NCI-H2196 treated with DMSO at 0.1 percent for 48 hours (cell line): ENCODE data around the gene TMEM191C.
"Not testable (repeated sequence)": the region's sequence is repeated elsewhere in the genome, so short reads cannot be mapped to it uniquely, and the experiment has no call there.

Experiments
- DNase-seq: peaks from one replicate; lab custom pipeline; 2025; ENCODE audit not compliant: unreplicated experiment; lab: John Stamatoyannopoulos, UW

The TMEM191C gene

DNA sequence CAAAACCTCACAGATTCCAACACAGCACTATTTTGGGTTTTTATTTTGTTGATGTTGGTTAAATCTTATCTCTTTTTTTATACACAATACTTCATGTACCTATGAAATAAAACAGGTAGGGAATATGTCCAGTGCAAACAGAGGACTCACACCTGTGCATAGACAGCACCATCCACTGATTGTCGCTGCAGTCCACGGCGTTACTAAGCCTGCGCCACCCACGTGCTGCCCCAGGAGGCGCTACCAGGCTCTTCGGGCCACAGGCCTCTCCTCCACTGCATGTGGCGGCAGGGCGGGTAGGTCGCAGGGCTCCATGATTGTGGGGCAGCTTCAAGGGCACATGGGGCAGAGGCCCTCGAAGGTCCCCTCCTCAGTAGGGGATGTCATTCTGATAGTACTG lies 5.8 kb downstream of the TMEM191C start:
- DNase-seq, result not testable (repeated sequence)

GRCh38 chr22:21473664-21474063 lies 6.5 kb downstream of the TMEM191C start:
- DNase-seq, result not testable (repeated sequence)

- not testable (repeated sequence) for DNase-seq
Observed at GRCh38 chr22:21484039-21484438, 16.9 kb downstream of the TMEM191C start.

DNA sequence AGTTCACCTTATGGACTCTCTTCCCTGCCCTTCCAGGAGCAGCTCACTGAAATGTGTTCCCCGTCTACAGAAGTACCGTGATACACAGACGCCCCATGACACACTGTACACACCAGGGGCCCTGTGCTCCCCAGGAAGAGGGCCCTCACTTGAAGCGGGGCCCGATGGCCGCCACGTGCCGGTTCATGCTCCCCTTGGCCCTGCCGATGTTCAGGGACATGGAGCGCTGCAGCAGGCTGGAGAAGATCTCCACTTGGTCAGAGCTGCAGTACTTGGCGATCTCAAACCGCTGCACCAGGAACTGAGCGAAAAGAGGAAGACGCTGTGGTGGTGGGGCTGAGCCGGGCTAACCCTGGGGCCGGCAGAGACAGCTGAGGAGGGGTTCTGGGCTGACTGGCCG lies 20.5 kb downstream of the TMEM191C start:
- not testable (repeated sequence) for DNase-seq

DNA sequence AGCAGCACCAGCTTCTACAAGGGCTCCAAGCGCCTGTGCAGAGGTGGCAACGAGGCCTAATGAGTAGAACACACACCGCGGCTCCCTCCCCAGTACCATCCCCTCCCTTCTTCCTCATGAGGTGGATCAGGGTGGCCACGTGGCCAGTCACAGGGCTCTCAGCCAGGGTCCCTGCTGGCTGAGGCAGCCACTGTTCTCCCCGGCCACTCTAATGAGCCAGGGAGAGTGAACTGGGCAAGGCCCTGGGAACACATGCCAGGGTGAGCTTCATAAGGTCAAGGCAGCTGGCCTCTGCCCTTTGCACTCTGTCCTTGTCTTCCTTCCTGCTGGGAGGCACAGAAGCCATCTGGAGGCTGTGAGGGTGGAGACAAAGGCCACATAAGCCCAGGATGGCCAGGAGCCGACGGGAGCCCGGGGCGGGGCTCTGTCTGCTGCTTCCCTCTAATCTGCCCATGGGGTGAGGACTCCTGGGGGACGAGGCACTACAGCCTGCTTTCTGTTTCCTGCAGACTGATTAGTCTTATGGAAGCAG lies 22.0 kb downstream of the TMEM191C start:
- not testable (repeated sequence) for DNase-seq

DNA sequence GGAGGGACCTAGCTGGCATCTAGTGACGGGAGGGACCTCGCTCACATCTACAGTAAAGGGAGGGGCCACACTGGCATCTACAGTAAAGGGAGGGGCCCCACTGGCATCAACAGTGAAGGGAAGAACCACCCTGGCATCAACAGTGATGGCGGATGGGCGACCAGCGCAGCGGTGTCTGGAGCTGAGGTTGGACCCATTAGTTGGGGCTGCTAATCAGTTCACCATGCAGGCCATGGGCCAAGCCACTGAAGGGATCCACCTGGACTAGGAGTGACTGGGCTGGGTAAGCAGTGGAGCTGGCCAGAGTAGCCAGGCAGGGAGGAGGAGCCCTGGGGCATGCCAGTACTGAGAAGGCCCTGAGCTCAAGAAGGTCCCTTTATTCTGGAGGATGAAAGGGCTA lies 23.4 kb downstream of the TMEM191C start:
- DNase-seq, result not testable (repeated sequence)

GRCh38 chr22:21492271-21492670 lies 25.1 kb downstream of the TMEM191C start:
- not testable (repeated sequence) for DNase-seq

- not testable (repeated sequence) for DNase-seq
Observed at GRCh38 chr22:21493789-21494782, 26.9 kb downstream of the TMEM191C start.

- DNase-seq, result not testable (repeated sequence)
Observed at GRCh38 chr22:21497984-21498383, 30.8 kb downstream of the TMEM191C start.

GRCh38 chr22:21498489-21498888 lies 31.3 kb downstream of the TMEM191C start:
- not testable (repeated sequence) for DNase-seq

- not testable (repeated sequence) for DNase-seq
Observed at GRCh38 chr22:21499623-21500506, 32.7 kb downstream of the TMEM191C start.

GRCh38 chr22:21510397-21510796 lies 43.2 kb downstream of the TMEM191C start:
- DNase-seq, result not testable (repeated sequence)

DNA sequence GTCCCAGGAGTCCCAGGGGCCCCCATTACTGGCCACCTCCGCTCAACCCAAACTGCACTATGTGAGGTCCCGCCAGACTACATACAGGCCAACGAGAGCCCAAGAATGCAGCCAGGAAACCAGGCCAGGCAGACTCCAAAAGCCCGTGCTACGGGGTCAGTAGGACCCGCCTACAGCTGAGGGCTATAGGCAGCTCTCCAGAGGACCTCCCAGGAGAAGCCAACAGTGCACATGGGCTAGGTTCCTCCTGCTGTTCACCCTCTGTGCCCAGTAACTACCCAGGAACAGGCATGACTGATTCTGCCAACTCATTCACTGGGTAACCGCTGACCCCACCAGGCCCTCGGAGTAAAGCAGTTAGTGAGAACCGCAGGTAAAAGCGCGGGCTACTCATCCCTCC lies 44.8 kb downstream of the TMEM191C start:
- not testable (repeated sequence) for DNase-seq

GRCh38 chr22:21514117-21514516 lies 46.9 kb downstream of the TMEM191C start:
- DNase-seq, result not testable (repeated sequence)

DNA sequence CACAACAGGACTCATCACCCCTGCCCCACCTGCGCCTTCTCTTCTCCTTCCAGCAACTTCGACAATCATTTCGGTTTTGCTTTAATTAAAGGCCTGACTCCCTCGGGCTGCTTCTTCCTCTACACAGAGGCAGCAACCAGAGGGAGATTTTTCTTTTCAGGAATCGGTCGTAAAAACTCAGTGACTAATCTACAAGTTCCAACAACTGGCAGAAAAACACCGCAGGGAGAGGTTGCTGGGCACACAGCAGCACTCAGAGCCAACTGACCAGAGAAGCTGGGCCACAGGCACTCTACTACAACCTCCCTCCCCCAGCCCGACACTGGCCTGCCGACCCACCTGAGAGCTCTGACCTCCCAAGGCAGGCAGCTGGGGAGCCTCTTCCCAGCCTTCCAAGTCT lies 48.0 kb downstream of the TMEM191C start:
- DNase-seq, result not testable (repeated sequence)

GRCh38 chr22:21516522-21516921 lies 49.3 kb downstream of the TMEM191C start:
- DNase-seq, result not testable (repeated sequence)

GRCh38 chr22:21516970-21517764 lies 50.0 kb downstream of the TMEM191C start:
- not testable (repeated sequence) for DNase-seq
